HG02642 (cell line): ENCODE results near the gene DOCK8.

Experiments
- ATAC-seq: cut with Tn5 transposase; IDR thresholded peaks from one replicate; pipeline ENCODE4 v1.9.1; 2021; ENCODE audit warnings: mild to moderate bottlenecking; ENCODE audit not compliant: unreplicated experiment, poor library complexity

Gene DOCK8

GRCh38 chr9:304106-304505, 89.4 kb downstream of the DOCK8 start:
- no peak for ATAC-seq

- ATAC-seq: no peak
These were observed 90.0 kb downstream of the DOCK8 start for GRCh38 chr9:304519-305185.

- ATAC-seq: no peak
These were observed 92.2 kb downstream of the DOCK8 start for GRCh38 chr9:306907-307306.

DNA sequence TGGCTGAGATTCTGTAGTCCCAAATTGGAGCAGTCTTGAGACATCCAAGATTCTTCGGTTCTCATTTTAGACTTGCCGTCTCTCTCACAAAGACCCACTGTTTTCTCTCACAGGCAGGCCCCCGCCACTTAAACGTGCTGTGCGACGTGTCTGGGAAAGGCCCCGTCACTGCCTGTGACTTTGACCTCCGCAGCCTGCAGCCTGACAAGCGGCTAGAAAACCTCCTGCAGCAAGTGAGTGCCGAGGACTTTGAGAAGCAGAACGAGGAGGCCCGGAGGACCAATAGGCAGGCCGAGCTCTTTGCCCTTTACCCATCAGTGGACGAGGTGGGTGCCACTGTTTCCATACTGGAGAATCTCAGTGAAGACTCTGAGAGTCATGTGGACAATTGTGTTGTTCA, 97.2 kb downstream of the DOCK8 start:
- no peak for ATAC-seq

- no peak for ATAC-seq
These were observed 98.1 kb downstream of the DOCK8 start for GRCh38 chr9:312596-313320.

DNA sequence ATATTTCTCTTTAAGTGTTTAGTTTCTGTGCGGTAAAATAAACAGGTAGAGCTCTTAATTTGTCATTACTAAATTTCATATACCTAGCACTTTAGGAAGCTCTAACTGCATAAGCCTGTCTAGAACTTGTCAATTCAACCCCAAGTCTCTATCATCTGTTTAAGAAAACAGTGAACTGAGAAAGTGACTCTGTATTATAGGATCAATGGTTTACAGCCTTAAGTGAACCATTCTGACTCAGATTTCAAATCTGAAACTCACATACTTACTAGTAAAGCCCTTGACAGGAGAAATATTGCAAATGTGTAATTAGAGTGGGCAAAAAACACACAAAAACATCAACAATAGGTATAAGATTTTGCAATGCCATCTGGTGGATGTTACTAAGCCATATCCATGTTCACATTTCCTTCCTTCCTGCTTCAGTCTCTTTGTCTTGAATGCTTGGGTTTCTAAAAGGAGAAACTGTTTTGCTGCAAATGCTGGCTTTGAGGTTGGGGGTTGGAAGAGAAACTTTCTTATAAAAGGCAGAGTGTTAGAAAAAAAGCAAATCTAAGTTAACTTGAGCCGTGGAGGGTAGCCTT, 101.8 kb downstream of the DOCK8 start:
- no peak for ATAC-seq

DNA sequence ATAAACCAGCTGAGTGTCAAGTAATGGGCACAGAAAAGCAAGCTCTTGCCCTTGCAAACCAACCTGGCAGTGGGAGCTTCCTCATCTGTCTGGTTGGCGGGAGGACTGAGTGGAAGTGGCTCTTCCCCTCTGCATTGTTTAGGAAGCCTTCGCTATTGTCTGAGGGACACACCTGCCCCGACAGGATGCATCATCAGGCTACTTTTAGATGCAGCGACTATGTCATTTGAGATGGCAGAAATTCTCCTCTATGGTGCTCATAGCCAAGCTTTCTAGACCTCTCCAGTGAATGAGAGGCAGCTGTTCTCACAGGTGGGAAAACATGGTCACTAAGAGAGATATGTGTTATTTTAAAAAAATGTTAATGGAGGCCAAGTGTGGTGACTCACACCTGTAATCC, 104.0 kb downstream of the DOCK8 start:
- ATAC-seq: no peak

DNA sequence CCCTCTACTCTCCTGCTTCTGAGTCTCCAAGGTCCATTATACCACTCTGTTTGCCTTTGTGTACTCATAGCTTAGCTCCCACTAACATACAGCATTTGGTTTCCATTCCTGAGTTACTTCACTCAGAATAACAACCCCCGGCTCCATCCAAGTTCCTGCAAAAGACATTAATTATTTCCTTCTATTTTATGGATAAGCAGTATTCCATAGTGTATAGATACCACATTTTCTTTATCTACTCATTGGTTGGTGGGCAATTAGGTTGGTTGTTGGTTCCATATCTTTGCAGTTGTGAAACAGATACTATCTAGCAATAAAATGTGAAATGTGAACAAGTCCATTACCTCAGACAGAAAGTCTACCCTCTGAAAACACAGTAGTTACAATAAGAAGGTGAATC, 110.3 kb downstream of the DOCK8 start:
- no peak for ATAC-seq

DNA sequence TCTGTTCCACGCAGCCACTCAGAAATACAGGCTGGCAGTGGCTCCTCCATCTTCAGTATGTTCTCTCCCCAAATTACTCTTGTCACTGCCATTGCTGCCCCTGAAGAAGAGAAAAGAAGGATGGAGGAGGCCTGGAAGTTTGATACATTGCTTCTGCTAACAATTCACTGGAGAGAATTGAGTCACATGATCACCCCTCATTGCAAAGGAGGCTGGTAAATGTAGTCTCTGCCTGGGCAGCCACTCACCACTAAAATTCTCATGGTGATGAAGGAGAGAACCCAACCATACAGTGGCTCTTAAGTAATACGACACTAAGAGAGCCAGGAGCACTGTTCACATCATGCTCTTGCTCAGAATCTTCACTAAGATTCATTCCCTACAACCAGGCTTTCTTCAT, 112.0 kb downstream of the DOCK8 start:
- ATAC-seq: no peak

DNA sequence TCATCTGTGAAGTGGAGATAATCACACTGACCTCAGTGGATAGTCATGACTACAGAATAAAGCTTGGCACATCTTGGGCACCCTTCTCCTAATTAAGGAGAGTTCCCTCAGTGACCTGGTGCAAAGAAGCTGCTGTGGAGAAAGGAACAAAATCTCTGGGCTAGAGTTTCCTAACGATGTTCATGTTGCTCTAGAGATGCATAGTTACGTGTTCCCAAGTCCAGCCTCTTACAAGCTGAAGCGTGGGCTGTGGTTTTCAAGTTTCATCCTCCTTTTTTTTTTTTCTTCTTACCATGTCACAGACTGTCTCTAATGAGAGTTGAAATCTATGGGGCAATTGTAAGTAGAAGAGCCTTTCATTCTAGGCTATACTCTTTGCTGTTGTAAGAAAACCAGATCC, 113.8 kb downstream of the DOCK8 start:
- no peak for ATAC-seq

DNA sequence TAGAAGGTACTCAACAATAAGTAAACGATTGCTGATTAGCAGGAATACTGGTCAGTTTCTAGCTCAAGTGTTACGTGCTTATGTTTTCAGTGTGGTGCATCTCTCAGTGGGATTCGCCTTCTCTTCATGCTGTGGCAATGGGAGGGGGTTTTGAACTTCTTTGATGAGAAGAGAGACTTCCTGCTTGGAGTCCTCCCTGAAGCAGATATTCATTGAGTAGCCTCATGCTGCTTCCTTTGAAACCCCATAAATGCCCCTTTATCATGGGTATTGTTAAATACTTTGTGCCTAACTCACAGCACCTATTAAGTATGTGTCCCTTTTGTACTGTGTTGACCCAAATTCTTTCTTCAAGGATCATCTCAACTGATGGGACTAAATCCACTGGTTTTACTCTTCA, 116.5 kb downstream of the DOCK8 start:
- no peak for ATAC-seq

GRCh38 chr9:335373-335772, 120.7 kb downstream of the DOCK8 start:
- ATAC-seq: no peak

- ATAC-seq: no peak
These were observed 121.4 kb downstream of the DOCK8 start for GRCh38 chr9:336039-336438.

DNA sequence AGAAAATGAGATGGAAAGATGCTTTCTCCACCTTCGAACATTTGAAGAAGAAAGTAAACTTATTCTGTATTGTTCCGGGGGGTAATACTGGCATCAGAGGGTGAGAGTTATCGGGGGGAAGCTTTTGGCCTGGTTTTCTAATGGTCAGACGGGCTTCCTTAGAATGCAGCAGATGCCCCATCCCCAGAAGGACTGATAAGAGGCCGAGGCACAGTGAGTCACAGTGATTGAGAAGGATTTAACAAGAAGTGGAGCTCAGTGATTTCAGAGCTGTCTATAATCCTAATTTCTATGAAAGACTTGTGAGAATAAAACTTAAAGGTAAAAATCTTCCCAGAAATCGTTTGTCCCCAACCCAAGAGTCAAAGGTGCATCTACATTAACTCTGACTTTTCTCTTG, 123.9 kb downstream of the DOCK8 start:
- ATAC-seq: no peak

GRCh38 chr9:341634-342421, 127.2 kb downstream of the DOCK8 start:
- no peak for ATAC-seq

GRCh38 chr9:343773-344172, 129.1 kb downstream of the DOCK8 start:
- ATAC-seq: no peak

DNA sequence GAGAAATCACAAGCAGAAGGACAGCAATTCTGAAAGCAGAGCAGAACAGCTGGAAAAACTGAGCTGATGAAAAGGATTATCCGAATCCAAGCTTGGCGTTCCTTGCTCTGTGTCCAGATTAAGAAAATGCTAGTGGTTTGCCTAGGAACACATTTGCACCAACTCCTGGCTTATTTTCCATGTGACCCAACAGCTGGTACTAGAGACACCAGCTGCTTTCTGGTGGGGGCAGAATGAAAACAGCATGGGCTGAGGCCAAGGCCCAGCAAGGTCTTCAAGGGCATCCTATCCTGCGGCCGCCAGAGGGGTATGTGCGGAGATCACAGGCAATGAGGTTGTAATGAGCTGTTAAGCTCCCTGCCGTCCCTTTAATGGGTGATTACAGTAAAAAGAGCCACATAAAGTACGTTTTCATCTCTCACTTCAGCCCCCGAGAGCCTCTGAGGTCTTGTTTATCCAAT, 131.5 kb downstream of the DOCK8 start:
- no peak for ATAC-seq

DNA sequence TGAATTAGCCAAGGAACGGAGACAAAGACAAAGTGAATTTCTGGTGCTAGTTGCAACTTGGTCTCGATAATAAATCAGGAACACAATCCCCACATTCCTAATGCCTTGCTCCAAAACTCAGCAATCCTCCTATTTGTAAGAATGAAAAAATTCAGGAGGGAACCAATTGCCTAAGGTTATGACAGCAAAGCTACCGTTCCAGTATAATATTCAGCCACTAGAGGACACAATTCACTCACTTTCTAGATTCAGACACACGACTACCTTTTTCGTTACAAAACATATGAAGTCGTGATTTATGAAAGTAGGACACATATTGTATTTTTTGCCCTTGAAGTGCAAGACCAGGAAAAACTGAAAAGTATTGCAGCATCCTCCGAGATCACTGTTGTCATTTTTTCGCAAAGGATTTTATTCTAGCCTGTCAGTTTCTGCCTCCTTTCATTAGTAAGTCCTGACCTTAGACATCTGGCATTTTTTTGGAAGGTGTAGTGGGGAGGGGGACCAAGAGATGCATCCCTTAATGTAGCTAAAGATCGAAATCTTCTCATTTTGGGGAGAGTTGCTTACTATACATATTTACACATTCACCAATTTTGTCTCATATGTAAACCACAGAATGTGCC, 133.1 kb downstream of the DOCK8 start:
- no peak for ATAC-seq

GRCh38 chr9:350384-350783, 135.7 kb downstream of the DOCK8 start:
- no peak for ATAC-seq

GRCh38 chr9:351916-352315, 137.3 kb downstream of the DOCK8 start:
- ATAC-seq: no peak
